H1 (cell line): ENCODE results near the gene COL21A1. TPM values are rescaled to one million over a fixed set of nuclear protein-coding genes. Genes with fewer than 3 reads are reported as not detected.

Experiments used
- CTCF ChIA-PET: fragments of 300-600 bp; sonication (Branson Sonifier 250); formaldehyde crosslinking; loops from one replicate; lab custom pipeline; 2021; ENCODE audit not compliant: partially characterized antibody; lab: Charles Lee
- POLR2A ChIA-PET: fragments of 300-600 bp; sonication (Branson Sonifier 250); formaldehyde crosslinking; loops from one replicate; lab custom pipeline; 2021; ENCODE audit warnings: inconsistent platforms; ENCODE audit not compliant: partially characterized antibody; lab: Charles Lee
- DNase-seq, 2 experiments: peaks; one replicate each; pipeline versions ENCODE4 v3.0.0 to v3.0.0-alpha.2; 2010 to 2022; ENCODE audit warnings: low spot score in 2 of 2, low read depth in 1 of 2, mixed read lengths in 1 of 2
- FAIRE-seq: peaks from 2 replicates; lab custom pipeline; 2011; peaks lifted over from hg19 to GRCh38; lab: Jason Lieb, UNC
- H2AFZ ChIP-seq: 2 replicates; pipeline ENCODE4 v1.8.1; 2012; ENCODE audit warnings: low read length, inconsistent platforms
- H2AK5ac ChIP-seq: 2 replicates; pipeline ENCODE4 v1.6.1; 2013; ENCODE audit warnings: low read depth, low read length
- H2BK120ac ChIP-seq: replicated peaks from 2 replicates; pipeline ENCODE3; 2013; ENCODE audit warnings: low read depth, low read length, inconsistent platforms
- H2BK12ac ChIP-seq: 2 replicates; pipeline ENCODE4 v1.6.1; 2013; ENCODE audit warnings: low read depth, low read length
- H2BK15ac ChIP-seq: 2 replicates; pipeline ENCODE4 v1.6.1; 2013; ENCODE audit warnings: low read length
- H2BK20ac ChIP-seq: 2 replicates; pipeline ENCODE4 v1.6.1; 2013; ENCODE audit warnings: low read length
- H2BK5ac ChIP-seq: 2 replicates; pipeline ENCODE4 v1.6.1; 2013; ENCODE audit warnings: low read depth, low read length
- H3K14ac ChIP-seq: 2 replicates; pipeline ENCODE4 v1.6.1; 2013; ENCODE audit warnings: inconsistent platforms; ENCODE audit not compliant: insufficient read length
- H3K18ac ChIP-seq: 2 replicates; pipeline ENCODE4 v1.6.1; 2013; ENCODE audit warnings: low read length; ENCODE audit errors: extremely low read depth
- H3K23ac ChIP-seq: 2 replicates; pipeline ENCODE4 v1.6.1; 2013; ENCODE audit warnings: inconsistent platforms; ENCODE audit not compliant: insufficient read length
- H3K23me2 ChIP-seq: 2 replicates; pipeline ENCODE4 v1.6.1; 2013; ENCODE audit warnings: low read depth, low read length
- H3K27ac ChIP-seq: 2 replicates; pipeline ENCODE4 v1.6.1; 2011; ENCODE audit warnings: low read depth, low read length, inconsistent platforms
- H3K27me3 ChIP-seq, 4 experiments: replicated peaks in 1 of 4; 1 replicate in 1 of 4; 2 replicates in 3 of 4; pipeline versions ENCODE4 v1.6.1 to v1.8.1; 2011 to 2013; ENCODE audit warnings: low read length in 3 of 4, mild to moderate bottlenecking in 3 of 4, inconsistent platforms in 2 of 4, mixed read lengths in 2 of 4, moderate library complexity in 1 of 4; ENCODE audit not compliant: control insufficient read depth in 3 of 4, insufficient read depth in 3 of 4; ENCODE audit errors: extremely low read depth in 1 of 4
- H3K36me3 ChIP-seq, 4 experiments: 2 replicates each; pipeline versions ENCODE4 v1.6.1 to v1.8.1; 2011 to 2013; ENCODE audit warnings: mild to moderate bottlenecking in 4 of 4, low read length in 3 of 4, moderate library complexity in 2 of 4, control low read depth in 1 of 4, inconsistent platforms in 1 of 4; ENCODE audit not compliant: insufficient read depth in 4 of 4, control insufficient read depth in 2 of 4
- H3K4ac ChIP-seq: replicated peaks from 2 replicates; pipeline ENCODE3; 2013; ENCODE audit warnings: low read length, low read depth, mixed read lengths, inconsistent platforms; ENCODE audit not compliant: insufficient read length
- H3K4me1 ChIP-seq, 4 experiments: replicated peaks in 1 of 4; 1 replicate in 1 of 4; 2 replicates in 3 of 4; pipeline versions ENCODE4 v1.6.1 to v1.8.1; 2011 to 2013; ENCODE audit warnings: low read length in 3 of 4, inconsistent platforms in 2 of 4, mixed read lengths in 1 of 4; ENCODE audit not compliant: insufficient read depth in 4 of 4, control insufficient read depth in 3 of 4
- H3K4me2 ChIP-seq, 2 experiments: 2 replicates each; pipeline versions ENCODE4 v1.6.1 to v1.8.1; 2011 to 2013; ENCODE audit warnings: low read depth in 2 of 2, low read length in 2 of 2, control low read depth in 1 of 2, inconsistent platforms in 1 of 2, mild to moderate bottlenecking in 1 of 2; ENCODE audit not compliant: insufficient read depth in 1 of 2
- H3K4me3 ChIP-seq, 4 experiments: fragments of 200-600, 300-600 bp in 1 of 4; sonication (generic), shearing (Covaris generic), sonication (Bioruptor Twin) in 1 of 4; 2 replicates each; pipeline versions ENCODE4 v1.5.1 to v1.8.1; 2011 to 2016; ENCODE audit warnings: low read length in 4 of 4, low read depth in 3 of 4, control low read depth in 2 of 4, inconsistent platforms in 2 of 4, mild to moderate bottlenecking in 2 of 4, mixed read lengths in 1 of 4, moderate library complexity in 1 of 4; ENCODE audit not compliant: insufficient read depth in 2 of 4; ENCODE audit errors: extremely low read depth in 1 of 4
- H3K56ac ChIP-seq: replicated peaks from 2 replicates; pipeline ENCODE3; 2013; ENCODE audit warnings: low read depth, mild to moderate bottlenecking, mixed read lengths, low read length, inconsistent platforms; ENCODE audit not compliant: insufficient read length
- H3K79me1 ChIP-seq: 2 replicates; pipeline ENCODE4 v1.6.1; 2013; ENCODE audit warnings: low read depth, low read length, control low read depth
- H3K79me2 ChIP-seq, 2 experiments: 2 replicates each; pipeline versions ENCODE4 v1.6.1 to v1.8.1; 2012 to 2013; ENCODE audit warnings: low read length in 2 of 2, mild to moderate bottlenecking in 2 of 2, inconsistent platforms in 1 of 2; ENCODE audit not compliant: insufficient read depth in 2 of 2, control insufficient read depth in 1 of 2
- H3K9ac ChIP-seq, 4 experiments: replicated peaks in 1 of 4; 1 replicate in 1 of 4; 2 replicates in 3 of 4; pipeline versions ENCODE4 v1.6.1 to v1.8.1; 2011 to 2013; ENCODE audit warnings: low read depth in 3 of 4, low read length in 3 of 4, control low read depth in 2 of 4, mild to moderate bottlenecking in 2 of 4, moderate library complexity in 2 of 4, inconsistent platforms in 1 of 4; ENCODE audit errors: extremely low read depth in 1 of 4
- H3K9me3 ChIP-seq, 2 experiments: 2 replicates each; pipeline versions ENCODE4 v1.6.1 to v1.8.1; 2012 to 2013; ENCODE audit warnings: mild to moderate bottlenecking in 2 of 2, moderate library complexity in 2 of 2, control low read depth in 1 of 2, inconsistent platforms in 1 of 2, low read depth in 1 of 2, low read length in 1 of 2, mixed read lengths in 1 of 2; ENCODE audit not compliant: insufficient read depth in 2 of 2
- H4K20me1 ChIP-seq, 2 experiments: replicated peaks in 1 of 2; 2 replicates each; pipeline versions ENCODE3 to v1.8.1; 2011 to 2013; ENCODE audit warnings: inconsistent platforms in 2 of 2, low read length in 2 of 2, mild to moderate bottlenecking in 1 of 2; ENCODE audit not compliant: insufficient read depth in 2 of 2, control insufficient read depth in 1 of 2
- H4K5ac ChIP-seq: 2 replicates; pipeline ENCODE4 v1.6.1; 2013; ENCODE audit warnings: low read length, low read depth, mixed read lengths, inconsistent platforms; ENCODE audit not compliant: insufficient read length
- H4K8ac ChIP-seq: 2 replicates; pipeline ENCODE4 v1.8.0; 2013; ENCODE audit warnings: mild to moderate bottlenecking, moderate library complexity, low read length, inconsistent platforms; ENCODE audit not compliant: insufficient read depth; ENCODE audit errors: extremely low read depth
- H4K91ac ChIP-seq: replicated peaks from 2 replicates; pipeline ENCODE3; 2013; ENCODE audit warnings: low read length, mixed read lengths, inconsistent platforms; ENCODE audit not compliant: insufficient read length
- BACH1 ChIP-seq: IDR thresholded peaks from 2 replicates; pipeline ENCODE4 v1.6.1; 2012; ENCODE audit warnings: low read length, improper control_type of control experiment
- GTF2F1 ChIP-seq: IDR thresholded peaks from 2 replicates; pipeline ENCODE4 v1.6.1; 2012; ENCODE audit warnings: low read depth, low read length, improper control_type of control experiment, borderline replicate concordance
- JUN ChIP-seq: IDR thresholded peaks from 2 replicates; pipeline ENCODE4 v1.6.1; 2011; ENCODE audit warnings: low read depth, mild to moderate bottlenecking, improper control_type of control experiment, low read length
- NRF1 ChIP-seq: IDR thresholded peaks from 2 replicates; pipeline ENCODE4 v1.6.1; 2011; ENCODE audit warnings: mild to moderate bottlenecking, low read depth, low read length, improper control_type of control experiment
- RAD21 ChIP-seq, 2 experiments: IDR thresholded peaks in 1 of 2; conservative IDR thresholded peaks in 1 of 2; 2 replicates each; pipeline ENCODE4 v1.6.1; 2011; ENCODE audit warnings: low read depth in 2 of 2, low read length in 2 of 2, improper control_type of control experiment in 1 of 2, inconsistent platforms in 1 of 2, mild to moderate bottlenecking in 1 of 2, moderate library complexity in 1 of 2
- RBBP5 ChIP-seq: IDR thresholded peaks from 2 replicates; pipeline ENCODE4 v1.7.1; 2012; ENCODE audit warnings: low read depth, mild to moderate bottlenecking, inconsistent platforms, low read length, moderate library complexity, borderline replicate concordance
- SIRT6 ChIP-seq: IDR thresholded peaks from one replicate; pipeline ENCODE4 v1.7.1; 2012; ENCODE audit warnings: low read length, inconsistent platforms
- SIX5 ChIP-seq: IDR thresholded peaks from 2 replicates; pipeline ENCODE4 v1.6.1; 2011; ENCODE audit warnings: mild to moderate bottlenecking, low read depth, low read length
- ZNF274 ChIP-seq: IDR thresholded peaks from 2 replicates; pipeline ENCODE4 v1.7.0; 2012; ENCODE audit warnings: low read length, borderline replicate concordance; ENCODE audit errors: extremely low read depth
- WGBS, 2 experiments: shearing (Covaris generic) in 1 of 2; methylation state at CpG; one replicate each; pipeline versions ENCODE4 v1.1.6 to v1.1.7; 2013 to 2015; ENCODE audit warnings: low lambda C conversion rate in 2 of 2, mixed read lengths in 2 of 2, inconsistent platforms in 1 of 2, low coverage in 1 of 2, missing lambda C conversion rate in 1 of 2; ENCODE audit not compliant: insufficient replicate concordance in 2 of 2, insufficient coverage in 1 of 2, insufficient read length in 1 of 2; ENCODE audit errors: extremely low coverage in 1 of 2, missing lambda C conversion rate in 1 of 2; 5-methylcytosine and 5-hydroxymethylcytosine counted together
- polyA plus RNA-seq, 7 experiments: library from polyadenylated mRNA; depleted of rRNA in 3 of 7; stranded (reverse) in 5 of 7; unstranded in 2 of 7; fragments of >200 nt in 5 of 7; fragments of 200-250 nt in 2 of 7; gene quantifications; 1 replicate in 5 of 7; 2 replicates in 1 of 7; 4 replicates in 1 of 7; pipeline versions ENCODE4 v1.2.1 to v1.2.3, GENCODE V29; 2011 to 2013; ENCODE audit warnings: missing spikeins in 2 of 7, mixed read lengths in 2 of 7
- total RNA-seq: library from RNA; stranded (reverse); fragmentation: NEBNext Ultra II Directional; extraction: Animal tissue kit (Norgen Biotek cat#: 25700); gene quantifications from 2 replicates; pipeline ENCODE4 v1.2.1, GENCODE V29; 2021
- TF ChIP-seq, protein P1 (sequence below), 3 experiments: IDR thresholded peaks; 1 replicate in 2 of 3; 2 replicates in 1 of 3; pipeline versions ENCODE4 v1.5.1 to v1.6.1; 2011; ENCODE audit warnings: low read length in 3 of 3, mild to moderate bottlenecking in 3 of 3, inconsistent platforms in 2 of 3, low read depth in 1 of 3, moderate library complexity in 1 of 3; ENCODE audit not compliant: insufficient read depth in 1 of 3; ENCODE audit errors: control extremely low read depth in 1 of 3
- TF ChIP-seq, protein P2 (sequence below): IDR thresholded peaks from 2 replicates; pipeline ENCODE4 v1.6.1; 2011; ENCODE audit warnings: low read length, improper control_type of control experiment

COL21A1 gene
- total and polyA plus RNA-seq, 2 of the 8 experiments (the other 6 are each of a cell fraction or from before 2014, with no cell fraction given), result 1.6 to 3.4 TPM

DNA sequence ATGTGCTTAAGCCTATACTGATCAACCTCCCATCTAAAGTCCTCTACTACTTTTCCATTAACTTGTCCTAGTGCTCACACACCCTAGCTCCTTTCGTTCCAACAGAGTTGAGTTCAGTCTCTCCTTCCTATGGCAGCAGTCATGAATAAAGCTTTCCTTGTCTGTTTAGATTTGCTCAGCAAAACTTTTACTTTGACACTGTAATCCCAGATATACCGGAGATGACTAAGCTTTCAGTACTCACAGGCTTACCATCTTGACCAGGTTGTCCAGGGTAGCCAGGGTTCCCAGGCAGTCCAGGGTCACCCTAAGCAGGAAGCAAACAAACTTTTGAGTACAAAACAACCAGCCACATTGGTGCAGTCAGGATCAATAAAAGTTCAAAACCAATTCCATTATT is 90.7 kb downstream of the COL21A1 start:
- FAIRE-seq (no peak), DNase-seq (no peak)
- no peak overlapping the region for H2AK5ac ChIP-seq
- H4K8ac ChIP-seq, result no peak overlapping the region
- no peak overlapping the region for H3K23ac ChIP-seq
- no peak overlapping the region for H3K56ac ChIP-seq
- H3K4me1 ChIP-seq, result no peaks in the 10 kb centered on the region
- no peak overlapping the region for H4K5ac ChIP-seq
- H3K79me2 ChIP-seq, result no peaks in the 10 kb centered on the region
- H2BK12ac ChIP-seq, result no peak overlapping the region
- no peak overlapping the region for H2BK15ac ChIP-seq
- no peak overlapping the region for H2BK5ac ChIP-seq
- H2BK120ac ChIP-seq, result no peak overlapping the region
- no peak overlapping the region for H3K9ac ChIP-seq
- H3K27me3 ChIP-seq, result no peaks in the 10 kb centered on the region
- no peaks in the 10 kb centered on the region; a peak in 1 of 8 replicates for H3K36me3 ChIP-seq
- H3K4ac ChIP-seq, result no peak overlapping the region
- H4K20me1 ChIP-seq, result no peaks in the 10 kb centered on the region
- no peak overlapping the region for H3K27ac ChIP-seq
- ChIA-PET CTCF (no interaction called here), POLR2A (no interaction called here)
- H3K79me1 ChIP-seq, result no peaks in the 10 kb centered on the region
- no peak overlapping the region for H2BK20ac ChIP-seq
- no peak overlapping the region for H3K4me2 ChIP-seq
- H3K14ac ChIP-seq, result no peak overlapping the region
- no peaks in the 10 kb centered on the region for H3K23me2 ChIP-seq
- no peak overlapping the region for H2AFZ ChIP-seq
- no peak overlapping the region for H3K4me3 ChIP-seq
- WGBS, 2 experiments, result 85% methylated on average over 2 of the region's 2 CpGs; no CpG with 5 or more reads in 1 of the 2 experiments
- 0 out of 4 replicates have a peak, but pooled peaks cover 0 to 9% of the 10 kb centered on the region in 2 experiments for H3K9me3 ChIP-seq
- H3K18ac ChIP-seq, result no peak overlapping the region
- no peak overlapping the region for H4K91ac ChIP-seq
- TF ChIP-seq RBBP5 (no peak), JUN (no peak), SIX5 (no peak), BACH1 (no peak), SIRT6 (no peak), ZNF274 (no peak), RAD21 (IDR thresholded peaks at IDR 0.05 in 1 of 2, conservative IDR thresholded peaks at IDR 0.05 in 1 of 2; ENCODE audit: low read depth in 2 of 2, low read length in 2 of 2) (no peak), NRF1 (no peak), GTF2F1 (no peak)
- TF ChIP-seq, protein P1, sequence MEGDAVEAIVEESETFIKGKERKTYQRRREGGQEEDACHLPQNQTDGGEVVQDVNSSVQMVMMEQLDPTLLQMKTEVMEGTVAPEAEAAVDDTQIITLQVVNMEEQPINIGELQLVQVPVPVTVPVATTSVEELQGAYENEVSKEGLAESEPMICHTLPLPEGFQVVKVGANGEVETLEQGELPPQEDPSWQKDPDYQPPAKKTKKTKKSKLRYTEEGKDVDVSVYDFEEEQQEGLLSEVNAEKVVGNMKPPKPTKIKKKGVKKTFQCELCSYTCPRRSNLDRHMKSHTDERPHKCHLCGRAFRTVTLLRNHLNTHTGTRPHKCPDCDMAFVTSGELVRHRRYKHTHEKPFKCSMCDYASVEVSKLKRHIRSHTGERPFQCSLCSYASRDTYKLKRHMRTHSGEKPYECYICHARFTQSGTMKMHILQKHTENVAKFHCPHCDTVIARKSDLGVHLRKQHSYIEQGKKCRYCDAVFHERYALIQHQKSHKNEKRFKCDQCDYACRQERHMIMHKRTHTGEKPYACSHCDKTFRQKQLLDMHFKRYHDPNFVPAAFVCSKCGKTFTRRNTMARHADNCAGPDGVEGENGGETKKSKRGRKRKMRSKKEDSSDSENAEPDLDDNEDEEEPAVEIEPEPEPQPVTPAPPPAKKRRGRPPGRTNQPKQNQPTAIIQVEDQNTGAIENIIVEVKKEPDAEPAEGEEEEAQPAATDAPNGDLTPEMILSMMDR (IDR thresholded peaks at IDR 0.05; ENCODE audit: control extremely low read depth in 1 of 3, insufficient read depth in 1 of 3, low read depth in 1 of 3, low read length in 3 of 3), result no peak
- TF ChIP-seq, protein P2, sequence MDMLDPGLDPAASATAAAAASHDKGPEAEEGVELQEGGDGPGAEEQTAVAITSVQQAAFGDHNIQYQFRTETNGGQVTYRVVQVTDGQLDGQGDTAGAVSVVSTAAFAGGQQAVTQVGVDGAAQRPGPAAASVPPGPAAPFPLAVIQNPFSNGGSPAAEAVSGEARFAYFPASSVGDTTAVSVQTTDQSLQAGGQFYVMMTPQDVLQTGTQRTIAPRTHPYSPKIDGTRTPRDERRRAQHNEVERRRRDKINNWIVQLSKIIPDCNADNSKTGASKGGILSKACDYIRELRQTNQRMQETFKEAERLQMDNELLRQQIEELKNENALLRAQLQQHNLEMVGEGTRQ, result no peak
